ENCODE measurements around the gene MRO.
"Not testable (repeated sequence)": the region's sequence is repeated elsewhere in the genome, so short reads cannot be mapped to it uniquely, and the experiment has no call there.

The MRO gene

DNA sequence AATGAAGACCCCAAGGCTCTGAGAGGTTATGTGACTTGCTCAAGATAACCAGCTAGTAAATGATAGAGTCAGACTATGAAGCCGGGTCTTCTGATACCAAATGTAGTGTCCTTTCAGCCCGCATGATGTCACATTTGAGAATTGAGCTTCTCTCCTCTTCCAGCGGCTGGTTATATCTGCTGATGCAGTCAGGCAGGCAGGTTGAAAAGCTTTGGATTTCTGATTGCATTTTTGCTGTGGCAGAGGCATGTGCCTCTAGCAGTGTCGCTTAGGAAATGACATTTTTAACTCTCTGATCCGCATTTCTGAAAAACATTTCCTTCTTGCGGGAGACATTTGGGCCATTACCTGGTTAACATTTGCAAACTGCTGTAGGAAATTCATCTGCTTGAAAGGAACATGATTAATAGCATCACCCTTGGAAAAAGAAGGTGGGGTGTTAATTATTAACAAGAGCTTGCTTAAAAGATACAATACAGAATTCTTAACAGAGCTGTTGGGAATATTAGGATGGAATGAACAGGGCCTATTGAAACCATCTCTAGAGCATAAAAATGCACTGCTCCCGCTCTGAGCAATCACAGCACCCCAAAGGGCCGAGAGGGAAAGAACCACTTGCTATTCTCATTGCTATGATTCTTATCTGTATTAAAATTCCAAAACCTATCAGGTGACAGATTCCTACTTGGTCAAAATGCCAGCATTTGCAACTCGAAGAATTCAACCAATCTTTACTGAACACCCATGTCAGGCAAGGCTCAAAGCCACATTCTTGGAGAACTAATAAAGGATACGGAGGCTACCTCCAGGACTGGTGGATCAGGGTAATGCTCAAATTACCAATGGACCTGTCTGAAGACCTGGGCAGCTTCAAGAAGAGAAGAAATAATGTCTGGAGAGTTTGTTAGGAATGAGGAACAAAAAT lies 25.9 kb downstream of the MRO start:
- DNase-seq, result no peak
- no peak for TF ChIP-seq POLR2A (IDR thresholded peaks at IDR 0.05; ENCODE audit: low read length)
- TF ChIP-seq GATA1 (IDR thresholded peaks at IDR 0.05; ENCODE audit: low read depth, low read length), result no peak

DNA sequence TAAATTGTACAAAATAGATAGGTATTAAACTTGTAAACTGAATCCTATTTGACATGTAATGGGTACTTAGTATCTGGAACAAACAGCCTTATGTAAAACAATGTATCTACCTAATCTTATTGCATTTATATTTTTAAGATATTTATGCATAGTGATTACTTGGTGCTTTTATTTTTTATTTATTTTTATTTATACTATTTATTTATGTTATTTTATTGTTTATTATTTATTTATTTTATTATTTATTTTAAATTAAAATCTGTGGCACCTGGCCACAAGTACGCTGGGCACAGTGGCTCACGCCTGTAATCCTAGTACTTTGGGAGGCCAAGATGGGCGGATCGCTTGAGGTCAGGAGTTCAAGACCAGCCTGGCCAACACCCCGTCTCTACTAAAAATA lies 26.9 kb downstream of the MRO start:
- DNase-seq, result no peak
- TF ChIP-seq POLR2A (IDR thresholded peaks at IDR 0.05; ENCODE audit: low read length) (no peak), GATA1 (IDR thresholded peaks at IDR 0.05; ENCODE audit: low read depth, low read length) (no peak)

DNA sequence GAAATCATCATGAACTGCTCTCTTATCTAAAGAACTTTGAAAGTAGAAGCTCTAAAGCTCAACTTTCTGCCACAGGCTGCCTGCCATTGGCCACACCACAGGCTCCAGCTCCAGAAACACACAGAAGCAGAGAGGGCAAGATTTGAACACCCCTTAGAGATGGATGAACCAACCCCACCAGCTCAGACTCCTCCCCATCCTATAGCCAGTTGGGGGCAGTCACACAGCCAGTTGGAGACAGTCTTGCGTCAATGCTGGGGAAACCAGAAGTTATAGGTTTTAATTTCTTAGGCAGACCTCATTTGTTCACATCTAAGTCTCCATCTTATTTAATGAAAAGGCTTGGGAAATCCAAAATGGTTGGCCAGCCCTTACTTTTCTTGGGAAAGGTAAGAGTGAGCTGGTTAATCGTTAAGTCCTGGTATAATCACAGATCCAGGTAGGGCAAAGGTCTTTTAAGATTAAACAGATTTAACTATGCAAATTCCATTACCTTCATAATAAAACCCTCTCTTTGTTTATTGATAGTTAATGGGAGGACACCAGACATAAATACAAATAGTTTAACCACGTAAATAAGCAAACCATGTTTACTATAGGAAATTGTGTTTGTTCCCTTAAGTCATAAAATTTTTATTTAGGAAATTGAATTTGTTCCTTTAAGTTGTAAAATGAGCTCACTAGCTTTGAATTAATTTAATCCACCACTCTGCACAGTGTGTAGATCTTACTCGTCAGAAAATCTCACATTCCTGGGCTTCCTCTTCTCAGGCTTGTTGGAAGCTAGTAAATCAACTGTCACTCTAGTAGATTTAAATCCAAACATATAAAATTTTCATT lies 28.0 kb downstream of the MRO start:
- TF ChIP-seq POLR2A (IDR thresholded peaks at IDR 0.05; ENCODE audit: low read length) (no peak), GATA1 (IDR thresholded peaks at IDR 0.05; ENCODE audit: low read depth, low read length) (no peak)
- no peak for DNase-seq

DNA sequence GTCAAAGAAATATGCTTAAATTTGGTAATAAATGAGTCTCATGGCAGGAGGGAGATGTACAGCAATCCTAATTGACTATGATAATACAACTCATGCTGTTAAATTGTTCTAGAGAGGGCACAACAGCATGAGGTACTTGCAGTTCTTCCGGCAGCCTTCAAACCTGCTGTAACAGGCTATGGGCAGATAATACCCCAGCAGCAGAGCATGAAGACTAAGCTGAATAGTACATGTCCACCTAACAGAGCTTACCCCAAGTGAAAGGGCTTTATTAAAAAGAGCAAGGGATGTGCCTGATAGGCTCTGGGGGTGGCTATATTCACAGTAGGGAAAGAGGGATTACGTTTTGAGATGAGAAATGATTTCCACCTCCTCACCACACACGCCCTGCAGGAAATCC lies 28.9 kb downstream of the MRO start:
- no peak for DNase-seq
- TF ChIP-seq POLR2A (IDR thresholded peaks at IDR 0.05; ENCODE audit: low read length) (no peak), GATA1 (IDR thresholded peaks at IDR 0.05; ENCODE audit: low read depth, low read length) (no peak)

DNA sequence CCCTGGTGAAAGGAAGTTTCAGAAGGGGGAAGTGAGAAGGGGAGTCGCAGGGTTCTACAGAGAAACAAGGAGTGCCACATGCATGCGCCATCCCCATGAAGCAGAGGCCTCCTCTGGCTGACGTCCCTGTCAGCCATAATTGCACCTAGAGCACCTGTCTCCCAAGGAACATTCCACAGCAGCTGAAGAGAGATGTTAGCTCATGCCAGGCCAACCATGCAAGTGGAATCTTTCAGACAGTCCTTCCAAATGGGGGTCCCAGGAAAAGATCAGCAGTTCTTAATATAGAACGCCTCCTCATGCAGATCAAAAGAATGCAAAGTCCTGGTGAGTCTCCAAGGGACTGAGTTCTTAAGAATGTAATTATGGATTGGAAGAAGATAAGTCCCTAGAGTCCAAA lies 29.6 kb downstream of the MRO start:
- DNase-seq, result no peak
- TF ChIP-seq GATA1 (IDR thresholded peaks at IDR 0.05; ENCODE audit: low read depth, low read length) (no peak), POLR2A (IDR thresholded peaks at IDR 0.05; ENCODE audit: low read length) (no peak)

DNA sequence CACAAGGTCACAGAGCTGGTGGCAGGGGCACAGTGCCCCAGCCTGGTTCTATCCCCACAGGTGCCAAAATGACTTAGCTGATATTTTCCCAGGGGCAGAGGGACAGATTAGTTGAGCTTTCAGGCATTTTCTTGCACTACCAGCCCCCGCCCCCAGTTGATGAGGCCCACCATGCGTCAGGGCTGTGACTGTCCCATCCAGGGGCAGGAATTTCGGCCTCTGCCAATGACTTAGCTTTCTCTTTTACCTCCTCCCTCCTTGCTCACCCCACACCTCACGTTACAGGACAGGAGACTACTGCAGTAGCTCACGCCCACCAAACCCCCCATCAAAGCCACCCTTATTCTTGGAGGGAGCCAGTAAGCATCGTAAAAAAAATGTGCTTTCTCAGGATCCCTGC lies 31.5 kb downstream of the MRO start:
- TF ChIP-seq GATA1 (IDR thresholded peaks at IDR 0.05; ENCODE audit: low read depth, low read length) (no peak), POLR2A (IDR thresholded peaks at IDR 0.05; ENCODE audit: low read length) (no peak)
- DNase-seq, result no peak

- no peak for DNase-seq
- TF ChIP-seq POLR2A (IDR thresholded peaks at IDR 0.05; ENCODE audit: low read length), result no peak
- TF ChIP-seq GATA1 (IDR thresholded peaks at IDR 0.05; ENCODE audit: low read depth, low read length), result no peak
Measured at GRCh38 chr18:50786864-50787263, 33.0 kb downstream of the MRO start.

DNA sequence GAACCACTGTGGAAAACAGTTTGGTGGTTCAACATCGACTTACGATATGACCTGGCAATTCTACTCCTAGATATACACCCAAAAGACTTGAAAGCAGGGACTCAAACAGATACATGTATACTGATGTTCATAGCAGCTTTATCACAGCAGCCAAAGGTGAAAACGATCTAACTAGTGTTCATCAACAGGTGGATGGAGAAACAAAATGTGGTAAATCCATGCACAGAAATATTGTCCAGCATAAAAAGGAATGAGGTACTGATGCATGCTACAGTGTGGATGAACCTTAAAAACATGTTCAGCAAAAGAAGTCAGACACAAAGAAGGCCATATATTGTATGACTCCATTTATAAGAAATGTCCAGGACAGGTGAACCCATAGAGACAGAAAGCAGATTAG lies 36.3 kb downstream of the MRO start:
- no peak for DNase-seq
- TF ChIP-seq POLR2A (IDR thresholded peaks at IDR 0.05; ENCODE audit: low read length) (no peak), GATA1 (IDR thresholded peaks at IDR 0.05; ENCODE audit: low read depth, low read length) (no peak)

DNA sequence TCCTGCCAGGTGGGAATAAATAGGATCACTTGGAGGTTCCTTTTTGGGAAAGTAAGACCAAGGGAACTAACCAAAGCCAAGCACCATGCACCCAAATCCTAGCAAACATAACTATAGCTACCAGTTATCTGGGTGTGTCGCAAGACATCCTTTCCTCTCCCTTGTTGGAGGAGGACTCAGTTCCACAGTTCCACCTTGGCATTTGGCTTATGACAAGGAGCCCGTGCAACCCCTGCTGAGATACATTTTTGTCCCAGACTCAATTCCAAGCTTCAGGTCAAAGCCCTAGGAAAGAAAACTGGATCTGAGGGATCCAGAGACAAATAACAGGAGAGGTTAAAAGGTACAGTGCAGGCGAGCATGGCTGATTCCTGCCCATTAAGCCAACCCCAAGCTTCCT lies 40.8 kb downstream of the MRO start:
- DNase-seq, result not testable (repeated sequence)

DNA sequence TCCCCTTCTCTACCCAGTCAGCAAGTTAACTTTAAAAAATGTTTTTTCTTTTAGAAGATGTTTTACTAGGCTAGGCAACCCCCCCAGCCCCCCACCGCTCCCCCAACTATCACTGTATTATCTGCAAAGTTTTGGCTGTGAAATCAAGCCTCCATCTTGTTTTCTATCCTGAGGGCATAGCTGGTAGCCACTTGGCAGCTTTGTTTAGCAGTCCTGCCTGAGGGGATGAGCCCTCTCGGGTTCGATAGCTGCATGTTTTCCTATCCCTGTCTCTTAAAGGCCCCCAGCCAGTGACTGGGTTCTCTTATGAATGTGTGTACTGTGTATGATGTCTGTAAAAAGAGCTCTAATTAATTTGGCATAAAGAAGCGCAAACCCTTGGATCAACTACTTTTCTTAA lies 43.4 kb downstream of the MRO start:
- no peak for DNase-seq

DNA sequence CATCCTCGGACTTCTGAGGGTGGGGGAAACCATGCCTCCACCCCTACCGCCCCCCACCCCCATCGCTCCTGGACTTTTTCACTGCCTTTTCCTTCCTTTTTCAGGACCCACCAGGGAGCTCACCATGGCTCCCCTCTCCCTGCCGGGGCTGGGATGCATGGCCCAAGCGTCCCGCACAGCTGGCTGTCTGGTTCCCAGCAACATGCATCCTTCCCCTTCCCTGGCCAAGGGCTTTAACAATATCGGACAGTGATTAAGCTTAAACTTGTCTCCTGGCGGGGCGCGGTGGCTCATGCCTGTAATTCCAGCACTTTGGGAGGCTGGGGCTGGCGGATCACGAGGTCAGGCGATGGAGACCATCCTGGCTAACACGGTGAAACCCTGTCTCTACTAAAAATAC lies 44.1 kb downstream of the MRO start:
- DNase-seq, result no peak
- TF ChIP-seq GATA1 (IDR thresholded peaks at IDR 0.05; ENCODE audit: low read depth, low read length) (no peak), POLR2A (IDR thresholded peaks at IDR 0.05; ENCODE audit: low read length) (no peak)

More for the DNA sequence above, 43.4 kb downstream of the MRO start:
- TF ChIP-seq GATA1 (IDR thresholded peaks at IDR 0.05; ENCODE audit: low read depth, low read length) (no peak), POLR2A (IDR thresholded peaks at IDR 0.05; ENCODE audit: low read length) (no peak)

DNA sequence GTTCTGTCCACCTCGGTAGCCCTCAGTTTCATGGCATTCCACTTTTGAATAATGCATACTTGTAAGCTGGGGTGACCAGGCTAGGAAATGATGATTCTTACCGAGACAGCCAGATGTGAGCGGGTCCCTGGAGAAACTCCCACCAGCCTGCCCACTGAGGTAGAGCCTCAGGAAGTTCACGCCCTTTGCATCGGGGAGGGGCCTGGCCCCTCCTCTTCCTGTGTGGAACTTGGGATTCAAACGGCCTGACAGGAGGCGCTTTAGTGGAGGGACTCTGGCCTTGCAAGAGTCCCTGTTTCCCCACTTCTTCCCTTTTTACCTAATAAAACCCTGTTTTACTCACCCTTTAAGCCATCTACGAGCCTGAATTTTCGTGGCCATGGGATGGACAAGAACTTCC lies 44.6 kb downstream of the MRO start:
- no peak for TF ChIP-seq GATA1 (IDR thresholded peaks at IDR 0.05; ENCODE audit: low read depth, low read length)
- TF ChIP-seq POLR2A (IDR thresholded peaks at IDR 0.05; ENCODE audit: low read length), result no peak

GRCh38 chr18:50769463-50769862 lies 50.4 kb downstream of the MRO start:
- TF ChIP-seq GATA1 (IDR thresholded peaks at IDR 0.05; ENCODE audit: low read depth, low read length) (no peak), POLR2A (IDR thresholded peaks at IDR 0.05; ENCODE audit: low read length) (no peak)
- no peak for DNase-seq

More for the DNA sequence above, 44.6 kb downstream of the MRO start:
- no peak for DNase-seq

DNA sequence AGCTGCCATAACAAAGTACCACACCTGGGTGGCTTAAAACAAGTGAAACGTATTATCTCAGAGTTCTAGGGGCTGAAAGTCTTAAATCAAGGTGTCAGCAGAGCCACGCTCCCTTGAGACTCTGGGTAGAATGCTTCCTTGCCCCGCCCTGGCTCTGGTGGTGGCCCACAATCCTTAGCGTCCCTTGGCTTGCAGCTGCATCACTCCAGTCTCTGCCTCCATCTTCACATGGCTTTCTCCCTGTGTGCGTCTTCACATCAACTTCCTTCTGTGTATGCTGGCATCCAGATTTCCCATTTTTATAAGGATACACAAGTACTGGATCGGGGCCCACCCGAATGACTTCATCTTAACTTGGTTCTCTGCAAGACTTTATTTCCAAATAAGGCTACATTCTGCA lies 62.5 kb downstream of the MRO start:
- DNase-seq, result no peak
- TF ChIP-seq GATA1 (IDR thresholded peaks at IDR 0.05; ENCODE audit: low read depth, low read length), result no peak
- no peak for TF ChIP-seq POLR2A (IDR thresholded peaks at IDR 0.05; ENCODE audit: low read length)
